Measurements from ENCODE around the gene PRICKLE4.

- no peak for TF ChIP-seq ZNF219 (CRISPR knock-in tag; IDR thresholded peaks at IDR 0.05; ENCODE audit: borderline replicate concordance)
- TF ChIP-seq, protein P1, sequence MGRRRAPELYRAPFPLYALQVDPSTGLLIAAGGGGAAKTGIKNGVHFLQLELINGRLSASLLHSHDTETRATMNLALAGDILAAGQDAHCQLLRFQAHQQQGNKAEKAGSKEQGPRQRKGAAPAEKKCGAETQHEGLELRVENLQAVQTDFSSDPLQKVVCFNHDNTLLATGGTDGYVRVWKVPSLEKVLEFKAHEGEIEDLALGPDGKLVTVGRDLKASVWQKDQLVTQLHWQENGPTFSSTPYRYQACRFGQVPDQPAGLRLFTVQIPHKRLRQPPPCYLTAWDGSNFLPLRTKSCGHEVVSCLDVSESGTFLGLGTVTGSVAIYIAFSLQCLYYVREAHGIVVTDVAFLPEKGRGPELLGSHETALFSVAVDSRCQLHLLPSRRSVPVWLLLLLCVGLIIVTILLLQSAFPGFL (CRISPR knock-in tag; IDR thresholded peaks at IDR 0.05; ENCODE audit: borderline replicate concordance), result no peak
- TF ChIP-seq NFYB (CRISPR knock-in tag; conservative IDR thresholded peaks at IDR 0.05; ENCODE audit: low read depth), result no peak
- TF ChIP-seq ATF1 (CRISPR knock-in tag; IDR thresholded peaks at IDR 0.05), result no peak
- TF ChIP-seq, protein P2, sequence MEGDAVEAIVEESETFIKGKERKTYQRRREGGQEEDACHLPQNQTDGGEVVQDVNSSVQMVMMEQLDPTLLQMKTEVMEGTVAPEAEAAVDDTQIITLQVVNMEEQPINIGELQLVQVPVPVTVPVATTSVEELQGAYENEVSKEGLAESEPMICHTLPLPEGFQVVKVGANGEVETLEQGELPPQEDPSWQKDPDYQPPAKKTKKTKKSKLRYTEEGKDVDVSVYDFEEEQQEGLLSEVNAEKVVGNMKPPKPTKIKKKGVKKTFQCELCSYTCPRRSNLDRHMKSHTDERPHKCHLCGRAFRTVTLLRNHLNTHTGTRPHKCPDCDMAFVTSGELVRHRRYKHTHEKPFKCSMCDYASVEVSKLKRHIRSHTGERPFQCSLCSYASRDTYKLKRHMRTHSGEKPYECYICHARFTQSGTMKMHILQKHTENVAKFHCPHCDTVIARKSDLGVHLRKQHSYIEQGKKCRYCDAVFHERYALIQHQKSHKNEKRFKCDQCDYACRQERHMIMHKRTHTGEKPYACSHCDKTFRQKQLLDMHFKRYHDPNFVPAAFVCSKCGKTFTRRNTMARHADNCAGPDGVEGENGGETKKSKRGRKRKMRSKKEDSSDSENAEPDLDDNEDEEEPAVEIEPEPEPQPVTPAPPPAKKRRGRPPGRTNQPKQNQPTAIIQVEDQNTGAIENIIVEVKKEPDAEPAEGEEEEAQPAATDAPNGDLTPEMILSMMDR (IDR thresholded peaks at IDR 0.05), result no peak
- TF ChIP-seq ATF2 (CRISPR knock-in tag; IDR thresholded peaks at IDR 0.05; ENCODE audit: borderline replicate concordance, low read depth), result no peak
- TF ChIP-seq KAT7 (CRISPR knock-in tag; IDR thresholded peaks at IDR 0.05; ENCODE audit: borderline replicate concordance), result no peak
- TF ChIP-seq ESRRA (CRISPR knock-in tag; IDR thresholded peaks at IDR 0.05; ENCODE audit: borderline replicate concordance), result no peak
- no peak for TF ChIP-seq ZNF416 (CRISPR knock-in tag; IDR thresholded peaks at IDR 0.05)
- no peak for TF ChIP-seq E2F1 (CRISPR knock-in tag; IDR thresholded peaks at IDR 0.05)
- TF ChIP-seq, protein P3, sequence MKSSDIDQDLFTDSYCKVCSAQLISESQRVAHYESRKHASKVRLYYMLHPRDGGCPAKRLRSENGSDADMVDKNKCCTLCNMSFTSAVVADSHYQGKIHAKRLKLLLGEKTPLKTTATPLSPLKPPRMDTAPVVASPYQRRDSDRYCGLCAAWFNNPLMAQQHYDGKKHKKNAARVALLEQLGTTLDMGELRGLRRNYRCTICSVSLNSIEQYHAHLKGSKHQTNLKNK (CRISPR knock-in tag; IDR thresholded peaks at IDR 0.05), result no peak
- TF ChIP-seq NR3C1 (CRISPR knock-in tag; conservative IDR thresholded peaks at IDR 0.05; ENCODE audit: low read depth), result no peak
- TF ChIP-seq CREB1 (CRISPR knock-in tag; IDR thresholded peaks at IDR 0.05), result no peak
These were observed 34.0 kb downstream of the PRICKLE4 start for GRCh38 chr6:41814629-41815028.
